GM19455 (cell line): ENCODE data around the gene PRSS3.
"Not testable (repeated sequence)": the region's sequence is repeated elsewhere in the genome, so short reads cannot be mapped to it uniquely, and the experiment has no call there.

Source experiments
- ATAC-seq: cut with Tn5 transposase; IDR thresholded peaks from one replicate; pipeline ENCODE4 v1.9.1; 2021; ENCODE audit not compliant: unreplicated experiment

Gene PRSS3

DNA sequence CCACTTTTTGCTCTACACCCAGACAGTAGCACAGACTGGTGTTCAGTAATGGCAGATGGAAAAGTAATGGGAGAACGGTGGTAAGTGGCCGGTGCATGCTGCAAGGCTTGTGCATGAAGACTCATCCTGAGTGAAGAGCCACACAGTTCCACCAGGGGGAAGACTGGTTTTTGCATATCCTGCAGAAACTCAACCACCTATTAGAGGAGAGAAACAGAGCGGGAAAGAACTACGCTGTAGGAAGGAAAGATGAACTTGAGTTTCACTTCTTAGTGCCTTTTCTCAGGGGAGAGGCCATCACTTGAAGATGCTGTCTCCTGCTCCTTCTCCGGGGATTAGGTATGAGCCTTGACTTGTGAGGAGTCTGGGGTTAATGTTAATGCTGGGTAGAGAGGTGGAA is 9.4 kb upstream of the PRSS3 start:
- no peak for ATAC-seq

- ATAC-seq, result no peak
These were observed 8.7 kb upstream of the PRSS3 start for GRCh38 chr9:33786681-33787080.

DNA sequence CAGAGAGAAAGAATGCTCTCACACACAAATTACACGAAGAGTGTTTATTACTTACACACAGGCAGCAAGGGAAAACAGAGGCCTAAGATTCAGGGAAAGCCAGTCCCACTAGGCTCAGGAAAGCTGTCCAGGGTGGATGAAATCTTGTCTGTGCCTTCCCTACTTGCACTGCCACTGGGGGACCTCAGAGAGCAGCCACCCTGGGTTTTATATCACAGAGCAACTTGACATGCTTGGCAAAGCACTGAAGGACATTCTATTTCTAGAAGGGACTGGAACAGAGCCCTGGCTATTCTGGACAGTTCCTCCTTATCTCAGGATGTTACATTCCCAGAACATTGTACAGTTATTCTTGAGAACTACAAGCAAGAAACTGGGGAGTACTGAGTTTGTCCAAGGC is 7.5 kb upstream of the PRSS3 start:
- ATAC-seq, result no peak

DNA sequence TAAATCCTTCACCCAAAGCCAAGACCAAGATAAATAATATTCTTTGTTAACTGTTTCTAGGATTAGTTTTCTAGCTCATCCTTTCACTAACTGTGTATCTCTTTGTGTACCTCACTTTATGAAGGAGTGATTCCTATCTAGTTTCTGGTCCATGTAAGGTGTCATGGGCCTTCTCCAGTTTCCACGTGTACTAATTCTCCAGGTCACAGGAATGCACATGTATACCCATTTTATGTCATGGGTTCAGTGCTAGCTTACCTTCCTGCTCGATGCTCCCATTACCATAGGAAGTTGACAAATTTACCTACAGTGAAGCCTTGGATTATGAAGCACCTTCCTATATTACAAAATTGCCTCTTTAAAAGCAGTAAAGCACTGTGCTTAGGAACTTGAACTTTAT is 5.9 kb upstream of the PRSS3 start:
- not testable (repeated sequence) for ATAC-seq

DNA sequence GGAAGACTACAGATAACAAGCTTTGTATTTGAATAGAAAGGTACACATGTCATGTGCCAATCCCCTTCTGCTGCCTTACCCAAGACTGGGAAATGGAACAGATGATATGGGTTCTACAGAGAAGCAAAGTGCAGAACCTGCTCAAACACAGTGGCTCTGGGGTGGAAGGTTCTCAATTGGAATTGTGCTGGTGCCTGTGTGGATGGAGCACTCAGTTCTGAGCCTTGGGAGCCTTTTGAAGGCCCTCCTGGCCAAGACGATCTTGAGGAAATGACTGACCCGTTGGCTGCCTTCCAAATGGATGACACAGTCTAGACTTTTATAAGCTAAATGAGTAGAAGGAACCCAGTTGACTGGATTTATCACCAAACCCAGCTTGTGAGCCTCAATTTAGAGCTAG is 4.2 kb upstream of the PRSS3 start:
- no peak for ATAC-seq

DNA sequence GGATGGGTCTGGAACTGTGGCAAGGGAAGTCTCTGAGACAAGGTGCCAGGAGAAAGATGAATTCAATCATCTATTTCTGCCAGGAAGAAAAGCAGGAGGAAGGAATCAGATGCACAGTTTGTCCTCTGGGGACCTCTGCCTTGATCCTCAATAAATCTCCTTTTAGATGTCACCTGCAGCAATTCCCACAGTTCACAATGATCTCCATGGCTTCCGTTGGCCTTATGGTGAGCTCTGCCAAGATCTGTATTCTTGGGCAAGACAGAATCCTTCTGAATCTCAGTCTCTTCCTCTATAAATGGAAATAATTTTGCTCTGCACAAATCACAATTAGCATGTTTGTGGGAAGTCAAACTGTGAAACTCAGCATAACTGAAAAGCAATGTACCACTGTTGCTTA is 1.9 kb upstream of the PRSS3 start:
- ATAC-seq, result not testable (repeated sequence)

DNA sequence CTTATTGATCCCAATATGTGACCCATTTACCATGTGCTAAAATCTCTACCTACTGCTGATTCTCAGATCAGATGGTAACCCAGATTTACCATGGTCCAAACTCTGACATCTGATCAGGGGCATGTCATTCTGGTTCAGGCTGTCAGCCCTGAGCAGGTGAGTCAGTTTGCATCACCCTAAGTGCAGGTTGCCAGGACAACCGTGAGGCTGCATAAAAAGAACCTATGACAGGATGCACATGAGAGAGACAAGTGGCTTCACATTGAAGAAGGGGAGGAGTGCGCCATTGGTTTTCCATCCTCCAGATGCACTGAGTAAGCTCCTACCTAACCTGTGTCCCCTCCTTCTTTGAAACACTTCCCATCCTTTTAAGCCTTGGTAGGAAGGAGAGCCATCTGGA is 801 bp upstream of the PRSS3 start:
- no peak for ATAC-seq

- ATAC-seq, result no peak
These were observed 458 bp downstream of the PRSS3 start for GRCh38 chr9:33795819-33796218.

- ATAC-seq, result not testable (repeated sequence)
These were observed 1.3 kb downstream of the PRSS3 start for GRCh38 chr9:33796679-33797078.

DNA sequence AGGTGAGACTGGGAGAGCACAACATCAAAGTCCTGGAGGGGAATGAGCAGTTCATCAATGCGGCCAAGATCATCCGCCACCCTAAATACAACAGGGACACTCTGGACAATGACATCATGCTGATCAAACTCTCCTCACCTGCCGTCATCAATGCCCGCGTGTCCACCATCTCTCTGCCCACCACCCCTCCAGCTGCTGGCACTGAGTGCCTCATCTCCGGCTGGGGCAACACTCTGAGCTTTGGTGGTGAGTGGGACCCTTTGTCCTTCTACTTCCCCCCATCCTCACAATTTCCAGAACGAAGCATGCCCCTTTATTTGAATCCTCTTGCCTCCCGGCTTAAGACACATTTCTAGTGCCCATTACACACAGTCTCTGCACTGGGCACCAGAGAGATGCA is 2.5 kb downstream of the PRSS3 start:
- no peak for ATAC-seq

DNA sequence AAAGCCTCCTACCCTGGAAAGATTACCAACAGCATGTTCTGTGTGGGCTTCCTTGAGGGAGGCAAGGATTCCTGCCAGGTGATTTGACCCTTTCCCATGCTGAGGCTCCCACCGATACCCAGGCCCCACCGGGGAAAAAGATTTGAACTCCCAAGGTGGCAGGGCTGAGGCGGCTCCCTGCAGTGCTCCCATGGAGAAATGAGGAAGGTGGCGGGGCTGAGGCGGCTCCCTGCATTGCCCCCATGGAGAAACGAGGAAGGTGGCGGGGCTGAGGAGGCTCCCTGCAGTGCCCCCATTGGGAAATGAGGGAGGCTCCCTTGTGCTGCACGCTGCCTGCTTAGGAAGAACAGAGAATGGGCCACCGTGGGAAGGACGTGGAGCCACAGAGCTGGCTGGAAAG is 3.2 kb downstream of the PRSS3 start:
- ATAC-seq, result no peak

- ATAC-seq, result no peak
These were observed 4.8 kb downstream of the PRSS3 start for GRCh38 chr9:33799928-33800704.

DNA sequence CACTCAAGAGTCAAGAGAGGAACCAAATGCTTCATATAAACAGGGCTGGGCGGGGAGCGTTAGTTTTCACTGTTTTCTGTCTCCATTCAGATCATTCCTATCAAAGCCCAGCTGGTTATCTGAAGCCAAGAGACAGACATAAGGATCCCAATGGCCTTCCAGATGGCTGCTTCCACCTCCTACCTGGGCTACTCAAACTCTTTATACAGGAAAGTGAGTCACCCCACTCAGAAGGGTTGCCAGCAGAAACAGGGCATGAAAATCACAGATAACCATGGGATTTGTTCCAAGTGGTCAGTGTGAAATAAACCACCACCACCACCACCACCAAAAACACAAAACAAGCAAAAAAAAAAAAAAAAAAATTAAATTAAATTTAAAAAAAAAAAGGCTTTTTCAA is 5.5 kb downstream of the PRSS3 start:
- no peak for ATAC-seq

DNA sequence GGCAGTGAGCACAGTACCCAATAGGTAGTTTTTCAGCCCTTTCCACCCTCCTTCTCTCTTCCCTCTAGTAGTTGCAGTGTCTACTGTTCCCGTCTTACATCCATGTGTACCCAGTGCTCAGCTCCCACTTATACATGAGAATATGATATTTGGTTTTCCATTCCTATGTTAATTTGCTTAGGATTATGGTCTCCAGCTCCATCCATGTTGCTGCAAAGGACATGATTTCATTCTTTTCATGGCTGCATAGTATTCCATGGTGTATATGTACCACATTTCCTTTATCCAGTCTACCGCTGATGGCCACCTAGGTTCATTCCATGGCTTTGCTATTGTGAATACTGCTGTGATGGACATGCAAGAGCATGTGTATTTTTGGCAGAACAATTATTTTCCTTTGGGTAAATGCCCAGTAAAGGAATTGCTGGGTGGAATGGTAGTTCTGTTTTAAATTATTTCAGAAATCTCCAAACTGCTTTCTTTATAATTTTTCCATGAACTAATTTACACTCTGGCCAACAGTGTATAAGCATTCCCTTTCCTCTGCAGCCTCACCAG is 6.7 kb downstream of the PRSS3 start:
- ATAC-seq, result not testable (repeated sequence)

DNA sequence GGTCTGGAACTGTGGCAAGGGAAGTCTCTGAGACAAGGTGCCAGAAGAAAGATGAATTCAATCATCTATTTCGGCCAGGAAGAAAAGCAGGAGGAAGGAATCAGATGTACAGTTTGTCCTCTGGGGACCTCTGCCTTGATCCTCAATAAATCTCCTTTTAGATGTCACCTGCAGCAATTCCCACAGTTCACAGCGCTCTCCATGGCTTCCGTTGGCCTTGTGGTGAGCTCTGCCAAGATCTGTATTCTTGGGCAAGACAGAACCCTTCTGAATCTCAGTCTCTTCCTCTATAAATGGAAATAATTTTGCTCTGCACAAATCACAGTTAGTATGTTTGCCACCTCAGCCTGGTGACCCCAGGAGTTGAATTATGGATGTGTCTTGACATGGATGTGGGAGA is 8.8 kb downstream of the PRSS3 start:
- not testable (repeated sequence) for ATAC-seq

DNA sequence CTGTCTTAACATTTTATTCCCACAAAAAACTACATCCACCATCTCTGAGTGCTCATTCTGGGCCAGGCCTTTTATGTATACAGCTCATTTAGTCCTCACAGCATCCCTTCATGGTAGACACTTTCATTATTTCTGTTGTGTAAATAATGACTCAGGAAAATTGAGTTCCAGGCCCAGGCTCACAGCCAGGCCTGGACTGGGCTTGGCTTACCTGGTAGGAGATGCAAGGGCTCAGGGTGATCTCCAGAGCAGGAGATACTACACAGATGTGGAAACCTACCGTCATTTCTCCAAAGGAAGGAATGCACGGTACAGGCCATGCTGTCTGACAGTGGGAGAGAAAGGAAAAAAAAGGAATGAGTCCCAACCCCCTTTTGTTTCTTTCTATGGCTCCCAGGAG is 11.8 kb downstream of the PRSS3 start:
- not testable (repeated sequence) for ATAC-seq

DNA sequence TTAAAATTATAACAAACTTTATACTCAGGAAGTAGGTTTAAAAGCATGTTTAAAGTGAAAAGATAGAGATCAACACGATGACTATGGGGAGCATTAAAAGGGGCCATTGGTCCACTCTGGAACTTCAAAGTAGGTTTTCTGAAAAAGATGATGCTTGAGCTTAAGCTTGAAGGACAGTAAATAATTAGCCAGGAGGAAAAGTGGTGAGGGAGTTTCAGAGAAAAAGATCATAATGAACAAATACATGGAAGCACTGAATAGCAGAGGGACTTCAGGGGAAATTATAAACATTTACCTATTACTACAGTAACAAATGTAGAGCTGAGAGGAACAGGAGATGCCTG is 13.6 kb downstream of the PRSS3 start:
- not testable (repeated sequence) for ATAC-seq

DNA sequence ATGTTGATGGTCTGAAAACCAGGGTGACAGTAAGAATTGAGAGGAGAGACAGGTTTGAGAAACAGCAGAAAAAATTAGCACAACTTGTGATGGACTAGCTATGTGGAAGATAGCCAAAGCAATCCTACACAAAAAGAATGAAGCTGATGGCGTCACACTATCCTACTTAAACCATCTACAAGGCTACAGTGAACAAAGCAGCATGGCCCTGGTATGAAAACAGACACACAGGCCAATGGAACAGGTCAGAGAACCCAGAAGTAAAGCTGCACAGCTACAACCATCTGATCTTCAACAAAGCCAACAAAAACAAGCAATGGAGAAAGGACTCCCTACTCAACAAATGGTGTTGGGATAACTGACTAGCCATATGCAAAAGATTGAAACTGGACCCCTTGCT is 14.1 kb downstream of the PRSS3 start:
- ATAC-seq, result no peak

DNA sequence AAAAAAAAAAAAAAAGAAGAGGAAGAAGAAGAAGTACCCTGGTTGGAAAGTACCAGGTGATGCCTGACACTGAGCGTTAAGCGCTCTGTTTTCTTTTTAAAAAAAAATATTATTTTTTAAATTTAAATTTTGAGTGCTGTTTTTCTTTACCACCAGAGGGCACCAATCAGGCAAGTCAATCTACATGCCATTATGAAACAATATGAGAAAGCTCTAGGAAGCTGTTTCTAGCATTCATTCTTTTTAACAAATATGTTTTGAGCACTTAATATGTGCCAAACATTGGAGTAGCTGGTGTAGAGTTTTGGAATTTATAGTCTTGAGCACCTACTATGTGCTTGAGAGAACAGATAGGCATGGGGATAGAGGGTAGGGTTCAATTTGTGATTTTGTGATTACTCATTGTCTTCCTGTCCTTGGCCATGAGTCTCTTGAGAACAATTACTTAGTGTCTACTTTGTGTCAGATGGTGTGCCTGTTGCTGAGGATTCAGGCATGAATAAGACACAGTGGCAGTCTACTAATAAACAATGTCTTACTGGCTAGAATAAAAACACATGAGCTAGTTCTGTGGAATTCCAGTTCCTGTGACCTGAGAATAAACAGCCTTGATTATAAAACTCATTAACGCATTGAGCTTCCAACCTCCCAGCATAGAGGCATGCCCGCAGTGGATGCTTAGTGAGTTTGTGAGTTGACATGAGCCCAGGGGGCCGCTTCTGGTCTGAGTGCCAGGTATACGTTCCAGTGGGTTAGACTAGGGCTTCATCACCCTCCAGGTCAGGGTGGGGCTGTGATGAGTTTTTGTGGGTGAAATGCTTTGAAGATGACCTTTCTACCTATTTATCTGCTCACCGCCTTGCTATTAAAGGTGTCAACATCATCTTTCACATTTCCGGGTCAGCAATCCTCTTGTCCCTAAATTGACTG is 18.6 kb downstream of the PRSS3 start:
- no peak for ATAC-seq

DNA sequence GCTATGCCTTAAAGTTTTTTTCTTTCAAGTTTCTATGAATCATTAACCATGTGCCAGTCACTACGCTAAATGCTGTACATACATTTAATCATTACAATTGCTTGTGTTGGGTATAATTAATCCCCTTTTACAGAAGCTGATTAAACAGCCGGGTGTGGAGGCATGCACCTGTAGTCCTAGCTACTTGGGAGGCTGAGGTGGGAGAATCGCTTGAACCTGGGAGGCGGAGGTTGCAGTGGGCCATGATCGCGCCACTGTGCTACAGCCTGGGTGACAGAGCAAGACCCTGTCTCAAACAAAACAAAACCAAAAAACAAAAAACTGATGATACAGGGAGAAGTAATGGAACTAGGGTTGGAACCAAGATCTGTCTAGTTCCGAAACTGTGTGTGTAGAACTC is 20.4 kb downstream of the PRSS3 start:
- no peak for ATAC-seq

DNA sequence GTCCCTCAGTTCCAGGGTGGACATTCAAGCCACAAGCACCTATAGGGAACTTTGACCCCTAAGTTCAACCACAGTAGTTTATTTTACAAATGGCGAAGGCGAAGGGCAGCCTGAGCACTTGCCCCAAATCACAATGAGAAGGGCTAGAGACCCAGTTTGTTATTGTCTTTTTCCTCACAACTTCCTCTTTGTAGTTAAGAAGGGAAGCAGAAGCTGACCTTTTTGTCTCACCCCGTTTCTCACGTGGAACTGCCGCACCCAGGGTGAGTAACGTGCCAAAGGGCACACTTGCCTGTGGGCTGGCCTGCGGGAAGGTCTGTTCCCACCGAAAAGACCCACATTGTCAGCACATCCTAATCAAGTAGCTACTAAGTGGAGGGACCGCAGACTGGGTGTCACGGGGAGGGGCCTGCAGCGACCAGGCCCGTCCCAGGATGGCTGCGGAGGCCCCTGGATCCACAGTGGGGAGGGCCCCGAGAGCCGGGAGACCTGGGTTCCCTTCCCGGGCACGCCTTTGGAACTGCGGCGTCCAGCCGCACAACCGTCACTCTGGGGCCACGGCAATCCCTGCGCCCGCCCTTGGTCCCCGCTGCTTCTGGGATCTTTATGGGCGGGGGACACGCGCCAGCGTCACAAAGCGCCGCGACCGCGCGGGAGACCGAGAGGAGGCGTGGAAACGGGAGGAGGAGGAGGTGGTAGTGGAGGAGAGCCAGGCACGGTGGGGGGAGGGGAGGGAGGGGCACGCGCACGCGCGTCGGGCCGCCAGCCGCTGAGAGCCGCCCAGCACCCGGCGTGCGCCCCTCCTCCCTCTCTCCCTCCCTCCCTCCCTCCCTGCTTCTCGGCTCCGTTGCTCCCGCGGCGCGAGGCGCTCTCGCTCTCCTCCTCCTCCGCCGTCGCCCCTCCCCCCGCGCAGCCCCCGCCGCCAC is 21.2 kb downstream of the PRSS3 start, which contains the start of gene UBE2R2:
Gene UBE2R2, plus strand, starts transcription at position 834 of the 926 bp plus-strand sequence. CDS start 598 bp downstream, outside the sequence.
- ATAC-seq, result peak; percentile 61
